Osteoblast (primary cell): Measurements from ENCODE around the gene NR2F1-AS1. TPM values are rescaled to one million over a fixed set of nuclear protein-coding genes. Genes with fewer than 3 reads are reported as not detected.
A peak's percentile ranks its signal among the peaks of the same experiment; 100 is the strongest.

ENCODE experiments used
- DNase-seq: peaks from one replicate; pipeline ENCODE4 v3.0.0; 2011; ENCODE audit warnings: low spot score, mixed read lengths; ENCODE audit not compliant: insufficient read length; ENCODE audit errors: missing footprints
- H2AFZ ChIP-seq: 2 replicates; pipeline ENCODE4 v1.6.0; 2011; ENCODE audit warnings: mild to moderate bottlenecking, low read length
- H3K27ac ChIP-seq: 2 replicates; pipeline ENCODE4 v1.5.1; 2011; ENCODE audit warnings: mild to moderate bottlenecking, low read depth, low read length, moderate library complexity
- H3K27me3 ChIP-seq: 2 replicates; pipeline ENCODE4 v1.6.0; 2012; ENCODE audit warnings: mild to moderate bottlenecking, control low read depth, inconsistent platforms, low read length, moderate library complexity; ENCODE audit not compliant: insufficient read depth
- H3K36me3 ChIP-seq: 2 replicates; pipeline ENCODE4 v1.5.1; 2011; ENCODE audit warnings: mild to moderate bottlenecking, low read length, control low read depth, moderate library complexity; ENCODE audit not compliant: insufficient read depth
- H3K4me1 ChIP-seq: 2 replicates; pipeline ENCODE4 v1.5.1; 2011; ENCODE audit warnings: mild to moderate bottlenecking, low read length, control low read depth, moderate library complexity; ENCODE audit not compliant: insufficient read depth
- H3K4me2 ChIP-seq: 2 replicates; pipeline ENCODE4 v1.6.0; 2011; ENCODE audit warnings: mild to moderate bottlenecking, low read length; ENCODE audit not compliant: insufficient read depth
- H3K4me3 ChIP-seq: fragments of 200-600 bp; sonication (generic); 3 replicates; pipeline ENCODE4 v1.5.1; 2012; ENCODE audit warnings: mild to moderate bottlenecking, low read length, inconsistent platforms; ENCODE audit not compliant: insufficient read depth
- H3K79me2 ChIP-seq: 2 replicates; pipeline ENCODE4 v1.6.0; 2012; ENCODE audit warnings: mild to moderate bottlenecking, low read length, control low read depth, inconsistent platforms; ENCODE audit not compliant: insufficient read depth
- H3K9me3 ChIP-seq: 2 replicates; pipeline ENCODE4 v1.5.1; 2011; ENCODE audit warnings: low read depth, low read length, control low read depth
- H4K20me1 ChIP-seq: 2 replicates; pipeline ENCODE4 v1.6.0; 2012; ENCODE audit warnings: mild to moderate bottlenecking, low read length, control low read depth; ENCODE audit not compliant: insufficient read depth
- CTCF ChIP-seq: IDR thresholded peaks from 2 replicates; pipeline ENCODE4 v1.5.1; 2011; ENCODE audit warnings: mild to moderate bottlenecking, low read depth, low read length, moderate library complexity; ENCODE audit errors: extremely low read depth
- total RNA-seq: library from RNA; depleted of rRNA; stranded (reverse); fragments of >200 nt; gene quantifications from 2 replicates; pipeline ENCODE4 v1.2.3, GENCODE V29; 2012

Gene NR2F1-AS1
- total RNA-seq, 1 donor: 15.9 TPM

GRCh38 chr5:93621327-93621798 is 40.3 kb upstream of the NR2F1-AS1 start:
- Histone ChIP-seq H3K4me1 (peaks cover 6% of the 10 kb centered on the region), H3K4me2 (peak overlapping the region; percentile 94), H3K79me2 (no peaks in the 10 kb centered on the region), H3K4me3 (peak overlapping the region; percentile 80), H4K20me1 (no peaks in the 10 kb centered on the region), H3K27ac (peak overlapping the region; percentile 58), H2AFZ (peak overlapping the region; percentile 81), H3K27me3 (no peaks in the 10 kb centered on the region), H3K9me3 (no peaks in the 10 kb centered on the region), H3K36me3 (no peaks in the 10 kb centered on the region)
- peak; percentile 95 for DNase-seq
- TF ChIP-seq CTCF: no peak

GRCh38 chr5:93620487-93621326 is 39.7 kb upstream of the NR2F1-AS1 start:
- peak; percentile 94 for DNase-seq
- Histone ChIP-seq H2AFZ (peak overlapping the region; percentile 81), H3K4me1 (peaks cover 6% of the 10 kb centered on the region), H4K20me1 (no peaks in the 10 kb centered on the region), H3K27ac (peak overlapping the region; percentile 68), H3K9me3 (no peaks in the 10 kb centered on the region), H3K36me3 (no peaks in the 10 kb centered on the region), H3K4me3 (peak overlapping the region; percentile 80), H3K4me2 (peak overlapping the region; percentile 94), H3K27me3 (no peaks in the 10 kb centered on the region), H3K79me2 (no peaks in the 10 kb centered on the region)
- TF ChIP-seq CTCF: peak; percentile 10

GRCh38 chr5:93616538-93617174 is 35.6 kb upstream of the NR2F1-AS1 start:
- no peaks in the 10 kb centered on the region for H3K9me3 ChIP-seq
- H3K4me3 ChIP-seq: no peak overlapping the region
- H3K4me1 ChIP-seq: peaks cover 9% of the 10 kb centered on the region
- TF ChIP-seq CTCF: no peak
- no peak for DNase-seq
- H3K36me3 ChIP-seq: no peaks in the 10 kb centered on the region
- H3K27me3 ChIP-seq: peaks cover 28% of the 10 kb centered on the region
- no peak overlapping the region for H3K27ac ChIP-seq
- no peaks in the 10 kb centered on the region for H3K79me2 ChIP-seq
- H4K20me1 ChIP-seq: peaks cover 2% of the 10 kb centered on the region
- H3K4me2 ChIP-seq: no peak overlapping the region
- no peak overlapping the region for H2AFZ ChIP-seq

GRCh38 chr5:93612855-93613243 is 31.8 kb upstream of the NR2F1-AS1 start:
- H3K4me1 ChIP-seq: peaks cover 5% of the 10 kb centered on the region
- H3K79me2 ChIP-seq: no peaks in the 10 kb centered on the region
- H4K20me1 ChIP-seq: peaks cover 2% of the 10 kb centered on the region
- no peak overlapping the region for H3K27ac ChIP-seq
- H3K27me3 ChIP-seq: peaks cover 66% of the 10 kb centered on the region
- no peak overlapping the region for H2AFZ ChIP-seq
- H3K36me3 ChIP-seq: no peaks in the 10 kb centered on the region
- H3K4me2 ChIP-seq: no peak overlapping the region
- H3K9me3 ChIP-seq: no peaks in the 10 kb centered on the region
- H3K4me3 ChIP-seq: no peak overlapping the region
- TF ChIP-seq CTCF: no peak
- DNase-seq: no peak
